Measurements from ENCODE around the gene IRS2.

GRCh38 chr13:109764045-109764444 lies 22.3 kb downstream of the IRS2 start:
- TF ChIP-seq CTCF (IDR thresholded peaks at IDR 0.05) = no peak
- no peak for TF ChIP-seq POLR2AphosphoS5 (IDR thresholded peaks at IDR 0.05; ENCODE audit: low read depth, low read length)
- TF ChIP-seq REST (IDR thresholded peaks at IDR 0.05; ENCODE audit: insufficient read depth in 1 of 2, low read depth in 2 of 2, low read length in 1 of 2) = no peak
- TF ChIP-seq TCF7L2 (IDR thresholded peaks at IDR 0.05; ENCODE audit: low read depth, low read length) = no peak
- no peak for TF ChIP-seq SIN3A (IDR thresholded peaks at IDR 0.05; ENCODE audit: borderline replicate concordance, insufficient read depth, low read depth, low read length)
